B cell (primary cell): Measurements from ENCODE around the gene PADI4. TPM values are rescaled to one million over a fixed set of nuclear protein-coding genes. Genes with fewer than 3 reads are reported as not detected.

Experiments used
- ATAC-seq: fragments of 200-7000 bp; cut with Tn5 transposase; one replicate; pipeline ENCODE4 v1.10.0; 2021; ENCODE audit warnings: low read depth, mild to moderate bottlenecking, moderate number of reproducible peaks, moderate library complexity
- CTCF ChIA-PET: fragments of 350-600 bp; sonication (Branson Sonifier 250); formaldehyde crosslinking; loops from one replicate; lab custom pipeline; 2021; ENCODE audit warnings: antibody characterized with exemption, inconsistent platforms; lab: Charles Lee
- POLR2A ChIA-PET: fragments of 350-600 bp; sonication (Branson Sonifier 250); formaldehyde crosslinking; loops from one replicate; lab custom pipeline; 2021; ENCODE audit warnings: antibody characterized with exemption; lab: Charles Lee
- DNase-seq: peaks from one replicate; pipeline ENCODE4 v3.0.0; 2013
- H2AFZ ChIP-seq: 2 replicates; pipeline ENCODE4 v1.6.1; 2012; ENCODE audit warnings: mild to moderate bottlenecking, low read depth, low read length; ENCODE audit not compliant: insufficient read depth, poor library complexity, severe bottlenecking
- H3K27ac ChIP-seq, 2 donors: 1 replicate in 1 of 2; 2 replicates in 1 of 2; pipeline ENCODE4 v1.5.1; 2012 to 2013; ENCODE audit warnings: low read length in 2 of 2, mild to moderate bottlenecking in 2 of 2, moderate library complexity in 1 of 2
- H3K27me3 ChIP-seq, 4 experiments: fragments of 200-600 bp in 1 of 4; sonication (generic) in 1 of 4; replicated peaks in 1 of 4; 1 replicate in 2 of 4; 2 replicates in 2 of 4; pipeline versions ENCODE4 v1.6.1 to v1.7.0; 2013 to 2016; ENCODE audit warnings: low read length in 3 of 4, mild to moderate bottlenecking in 2 of 4, mixed read lengths in 1 of 4, moderate library complexity in 1 of 4; ENCODE audit not compliant: insufficient read depth in 4 of 4, control insufficient read depth in 3 of 4; ENCODE audit errors: control extremely low read depth in 1 of 4
- H3K36me3 ChIP-seq, 2 experiments: replicated peaks in 1 of 2; 1 replicate in 1 of 2; 2 replicates in 1 of 2; pipeline versions ENCODE4 v1.6.1 to v1.7.1; 2013; ENCODE audit warnings: low read length in 1 of 2; ENCODE audit not compliant: insufficient read depth in 2 of 2, control insufficient read depth in 1 of 2; ENCODE audit errors: control extremely low read depth in 1 of 2, extremely low read depth in 1 of 2
- H3K4me1 ChIP-seq, 2 donors: fragments of 200-600 bp in 1 of 2; sonication (generic) in 1 of 2; 1 replicate in 1 of 2; 2 replicates in 1 of 2; pipeline versions ENCODE4 v1.5.1 to v1.6.1; 2013 to 2017; ENCODE audit warnings: low read length in 2 of 2; ENCODE audit not compliant: control insufficient read depth in 2 of 2, insufficient read depth in 2 of 2
- H3K4me2 ChIP-seq: replicated peaks from 2 replicates; pipeline ENCODE3; 2012; ENCODE audit warnings: mild to moderate bottlenecking, low read depth, low read length; ENCODE audit not compliant: poor library complexity, severe bottlenecking
- H3K4me3 ChIP-seq, 5 experiments: fragments of 200-600 bp in 1 of 5; sonication (generic) in 1 of 5; 1 replicate in 3 of 5; 2 replicates in 2 of 5; pipeline versions ENCODE4 v1.5.1 to v1.7.0; 2011 to 2016; ENCODE audit warnings: low read length in 4 of 5, mild to moderate bottlenecking in 4 of 5, low read depth in 2 of 5, control low read depth in 1 of 5, moderate library complexity in 1 of 5; ENCODE audit not compliant: insufficient read depth in 1 of 5; ENCODE audit errors: control extremely low read depth in 1 of 5, extremely low read depth in 1 of 5
- H3K79me2 ChIP-seq: fragments of 200-600 bp; sonication (generic); one replicate; pipeline ENCODE4 v1.6.0; 2016; ENCODE audit warnings: low read length; ENCODE audit not compliant: control insufficient read depth, insufficient read depth
- H3K9ac ChIP-seq: fragments of 200-600 bp; sonication (generic); 2 replicates; pipeline ENCODE4 v1.6.1; 2017; ENCODE audit warnings: mild to moderate bottlenecking, low read length, moderate library complexity
- H3K9me3 ChIP-seq, 3 donors: one replicate each; pipeline versions ENCODE4 v1.6.1 to v1.7.1; 2013; ENCODE audit warnings: low read length in 2 of 3; ENCODE audit not compliant: control insufficient read depth in 2 of 3, insufficient read depth in 1 of 3; ENCODE audit errors: control extremely low read depth in 1 of 3
- H4K20me1 ChIP-seq: 2 replicates; pipeline ENCODE4 v1.6.0; 2012; ENCODE audit warnings: mild to moderate bottlenecking, low read length; ENCODE audit not compliant: insufficient read depth, control insufficient read depth, poor library complexity, severe bottlenecking
- H3K27ac Mint-ChIP-seq: one replicate; pipeline ENCODE4 v1.8.0; 2021; ENCODE audit warnings: mixed read lengths
- H3K27me3 Mint-ChIP-seq: one replicate; pipeline ENCODE4 v1.8.0; 2021; ENCODE audit warnings: mixed read lengths
- H3K4me1 Mint-ChIP-seq: one replicate; pipeline ENCODE4 v1.8.0; 2021; ENCODE audit warnings: mixed read lengths
- H3K4me3 Mint-ChIP-seq: one replicate; pipeline ENCODE4 v1.8.0; 2021; ENCODE audit warnings: mixed read lengths
- H3K9me3 Mint-ChIP-seq: one replicate; pipeline ENCODE4 v1.8.0; 2022; ENCODE audit warnings: mixed read lengths; ENCODE audit not compliant: insufficient read depth
- EZH2 ChIP-seq: IDR thresholded peaks from 2 replicates; pipeline ENCODE4 v1.6.1; 2012; ENCODE audit warnings: borderline replicate concordance, low read depth, mild to moderate bottlenecking, moderate library complexity, low read length; ENCODE audit not compliant: insufficient read depth, poor library complexity, severe bottlenecking
- WGBS: methylation state at CpG from one replicate; pipeline ENCODE4 v1.1.5; 2013; ENCODE audit warnings: missing lambda C conversion rate; ENCODE audit not compliant: insufficient coverage; 5-methylcytosine and 5-hydroxymethylcytosine counted together
- intact Hi-C: fragments of 100-400 bp; cut with micrococcal nuclease; formaldehyde crosslinking; loops from one replicate; pipeline ENCODE4 v1.10.0; 2022
- polyA plus RNA-seq: library from polyadenylated mRNA; depleted of rRNA; stranded (reverse); fragments of >200 nt; gene quantifications from 2 replicates; pipeline ENCODE4 v1.2.3, GENCODE V29; 2012
- total RNA-seq, 2 donors: library from RNA; stranded (reverse); fragments of 120-200 nt in 1 of 2; gene quantifications; 1 replicate in 1 of 2; 2 replicates in 1 of 2; pipeline versions ENCODE4 v1.2.3 to v1.2.4, GENCODE V29; 2013 to 2022
- TF ChIP-seq, protein P1 (sequence below): fragments of 200-600 bp; IDR thresholded peaks from one replicate; pipeline ENCODE4 v1.8.0; 2022; ENCODE audit warnings: antibody characterized with exemption, mild to moderate bottlenecking

PADI4 gene
- total and polyA plus RNA-seq, 2 donors (not counting 1 experiment from before 2014, with no cell fraction given), result 0.44 to 0.85 TPM

DNA sequence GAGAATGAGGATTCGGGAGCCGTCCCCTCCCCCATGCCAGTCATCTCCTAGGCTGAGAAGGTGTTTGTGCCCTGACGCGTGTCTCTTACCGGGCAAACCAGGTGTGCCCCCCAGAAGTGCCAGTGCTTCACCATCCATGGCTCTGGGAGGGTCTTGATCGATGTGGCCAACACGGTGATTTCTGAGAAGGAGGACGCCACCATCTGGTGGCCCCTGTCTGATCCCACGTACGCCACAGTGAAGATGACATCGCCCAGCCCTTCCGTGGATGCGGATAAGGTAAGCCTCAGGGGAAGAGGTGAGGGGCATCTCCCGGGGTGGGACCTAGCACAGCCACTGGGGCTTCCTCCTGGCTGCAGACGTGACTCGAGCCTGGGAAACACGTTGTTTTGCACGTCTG lies 65.0 kb downstream of the PADI4 start:
- Histone ChIP-seq H3K9me3 (no peaks in the 10 kb centered on the region), H3K27me3 (no peaks in the 10 kb centered on the region), H3K4me2 (no peak overlapping the region), H2AFZ (no peak overlapping the region), H3K79me2 (no peaks in the 10 kb centered on the region), H3K4me3 (no peak overlapping the region), H3K36me3 (no peaks in the 10 kb centered on the region), H3K27ac (no peak overlapping the region), H3K9ac (no peak overlapping the region), H4K20me1 (no peaks in the 10 kb centered on the region), H3K4me1 (no peaks in the 10 kb centered on the region)
- Mint-ChIP-seq H3K9me3 (no peaks in the 10 kb centered on the region), H3K27ac (no peak overlapping the region), H3K27me3 (peaks cover 10% of the 10 kb centered on the region), H3K4me1 (no peaks in the 10 kb centered on the region), H3K4me3 (no peak overlapping the region)
- WGBS, result 91% methylated on average over 16 of the region's 18 CpGs
- ChIA-PET CTCF (interaction anchor here (1.3 kb wide), 1 partner anchor 13 kb away, joined by 3 read pairs; no protein-coding TSS in a partner anchor), POLR2A (no interaction called here)
- TF ChIP-seq, protein P1, sequence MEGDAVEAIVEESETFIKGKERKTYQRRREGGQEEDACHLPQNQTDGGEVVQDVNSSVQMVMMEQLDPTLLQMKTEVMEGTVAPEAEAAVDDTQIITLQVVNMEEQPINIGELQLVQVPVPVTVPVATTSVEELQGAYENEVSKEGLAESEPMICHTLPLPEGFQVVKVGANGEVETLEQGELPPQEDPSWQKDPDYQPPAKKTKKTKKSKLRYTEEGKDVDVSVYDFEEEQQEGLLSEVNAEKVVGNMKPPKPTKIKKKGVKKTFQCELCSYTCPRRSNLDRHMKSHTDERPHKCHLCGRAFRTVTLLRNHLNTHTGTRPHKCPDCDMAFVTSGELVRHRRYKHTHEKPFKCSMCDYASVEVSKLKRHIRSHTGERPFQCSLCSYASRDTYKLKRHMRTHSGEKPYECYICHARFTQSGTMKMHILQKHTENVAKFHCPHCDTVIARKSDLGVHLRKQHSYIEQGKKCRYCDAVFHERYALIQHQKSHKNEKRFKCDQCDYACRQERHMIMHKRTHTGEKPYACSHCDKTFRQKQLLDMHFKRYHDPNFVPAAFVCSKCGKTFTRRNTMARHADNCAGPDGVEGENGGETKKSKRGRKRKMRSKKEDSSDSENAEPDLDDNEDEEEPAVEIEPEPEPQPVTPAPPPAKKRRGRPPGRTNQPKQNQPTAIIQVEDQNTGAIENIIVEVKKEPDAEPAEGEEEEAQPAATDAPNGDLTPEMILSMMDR, result no peak
- no peak for TF ChIP-seq EZH2
- intact Hi-C loops, result no loop called here
- ATAC-seq, result no peak
- no peak for DNase-seq

DNA sequence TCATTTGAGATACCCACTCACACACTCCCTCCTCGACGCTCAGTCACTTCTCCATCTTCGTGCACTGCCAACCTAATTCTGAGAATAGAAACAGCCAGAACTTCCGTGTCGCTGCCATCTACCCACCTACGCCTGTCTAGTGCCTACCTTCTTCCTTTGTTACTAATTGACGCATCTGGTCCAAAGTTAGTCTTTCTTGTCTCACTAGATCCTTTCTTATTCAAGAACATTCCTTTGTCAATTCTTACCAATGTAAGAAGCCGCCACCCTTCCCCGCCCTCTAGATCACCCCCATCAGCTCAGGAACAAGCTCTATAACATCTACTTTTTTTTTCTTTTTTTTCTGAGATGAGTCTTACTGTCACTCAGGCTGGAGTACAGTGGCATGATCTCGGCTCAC lies 67.7 kb downstream of the PADI4 start:
- no peak for TF ChIP-seq EZH2
- TF ChIP-seq, protein P1, result no peak
- Histone ChIP-seq H3K9me3 (no peaks in the 10 kb centered on the region), H3K36me3 (no peaks in the 10 kb centered on the region), H2AFZ (no peak overlapping the region), H3K9ac (no peak overlapping the region), H3K4me3 (no peak overlapping the region), H3K4me2 (no peak overlapping the region), H3K79me2 (no peaks in the 10 kb centered on the region), H3K27me3 (no peaks in the 10 kb centered on the region), H4K20me1 (no peaks in the 10 kb centered on the region), H3K4me1 (no peaks in the 10 kb centered on the region), H3K27ac (no peak overlapping the region)
- ChIA-PET CTCF (no interaction called here), POLR2A (no interaction called here)
- H3K27me3 Mint-ChIP-seq, result peaks cover 16% of the 10 kb centered on the region
- 87% methylated on average over 9 of the region's 10 CpGs for WGBS
- DNase-seq (no peak), ATAC-seq (no peak)
- no peak overlapping the region for H3K27ac Mint-ChIP-seq
- intact Hi-C loops, result no loop called here
- H3K4me3 Mint-ChIP-seq, result no peak overlapping the region
- H3K9me3 Mint-ChIP-seq, result no peaks in the 10 kb centered on the region
- no peaks in the 10 kb centered on the region for H3K4me1 Mint-ChIP-seq
